Measurements from ENCODE around the gene SCGB1D2.

Gene SCGB1D2

GRCh38 chr11:62280452-62280851, 38.4 kb downstream of the SCGB1D2 start:
- TF ChIP-seq ZNF274 (IDR thresholded peaks at IDR 0.05; ENCODE audit: low read depth, low read length): no peak
- no peak overlapping the region for H3K4me3 ChIP-seq (ENCODE audit: low read length)
